T-cell (primary cell): ENCODE results near the gene DUOX1. TPM values are rescaled to one million over a fixed set of nuclear protein-coding genes. Genes with fewer than 3 reads are reported as not detected.

Experiments
- ATAC-seq, 4 experiments: fragments of 200-7000 bp in 3 of 4; fragments of 150-1000 bp in 1 of 4; cut with Tn5 transposase; replicated peaks in 1 of 4; 1 replicate in 3 of 4; 2 replicates in 1 of 4; pipeline ENCODE4 v1.10.0; 2021; ENCODE audit warnings: moderate library complexity in 3 of 4, mild to moderate bottlenecking in 2 of 4, moderate number of reproducible peaks in 1 of 4
- CTCF ChIA-PET, 2 donors: fragments of 300-600 bp; sonication (Branson Sonifier 250); formaldehyde crosslinking; loops; one replicate each; lab custom pipeline; 2022; ENCODE audit warnings: antibody characterized with exemption in 2 of 2; lab: Charles Lee
- POLR2A ChIA-PET, 2 donors: fragments of 300-600 bp; sonication (Branson Sonifier 250); formaldehyde crosslinking; loops; one replicate each; lab custom pipeline; 2022; ENCODE audit warnings: antibody characterized with exemption in 2 of 2; lab: Charles Lee
- DNase-seq, 35 experiments: peaks; one replicate each; pipeline versions ENCODE4 v3.0.0 to v3.0.0-alpha.2; 2013 to 2023
- H3K27ac ChIP-seq: one replicate; pipeline ENCODE4 v1.5.1; 2013; ENCODE audit warnings: low read length
- H3K27me3 ChIP-seq, 2 experiments: replicated peaks in 1 of 2; 1 replicate in 1 of 2; 2 replicates in 1 of 2; pipeline versions ENCODE4 v1.6.1 to v1.7.0; 2013; ENCODE audit warnings: low read length in 1 of 2, mixed read lengths in 1 of 2; ENCODE audit not compliant: control insufficient read depth in 2 of 2, insufficient read depth in 2 of 2; ENCODE audit errors: extremely low read depth in 1 of 2
- H3K36me3 ChIP-seq, 2 donors: 1 replicate in 1 of 2; 2 replicates in 1 of 2; pipeline versions ENCODE4 v1.6.1 to v1.7.0; 2013; ENCODE audit warnings: low read length in 1 of 2; ENCODE audit not compliant: control insufficient read depth in 2 of 2, insufficient read depth in 1 of 2; ENCODE audit errors: extremely low read depth in 1 of 2
- H3K4me1 ChIP-seq, 2 experiments: 1 replicate in 1 of 2; 2 replicates in 1 of 2; pipeline versions ENCODE4 v1.6.1 to v1.7.0; 2013; ENCODE audit warnings: low read length in 2 of 2, mixed read lengths in 1 of 2; ENCODE audit not compliant: insufficient read depth in 2 of 2, control insufficient read depth in 1 of 2; ENCODE audit errors: extremely low read depth in 1 of 2
- H3K4me3 ChIP-seq, 2 donors: 1 replicate in 1 of 2; 2 replicates in 1 of 2; pipeline versions ENCODE4 v1.5.1 to v1.7.0; 2013; ENCODE audit warnings: mild to moderate bottlenecking in 2 of 2, low read length in 1 of 2, moderate library complexity in 1 of 2; ENCODE audit not compliant: control insufficient read depth in 1 of 2; ENCODE audit errors: extremely low read depth in 1 of 2
- H3K9me3 ChIP-seq: 2 replicates; pipeline ENCODE4 v1.7.0; 2013
- H3K27ac Mint-ChIP-seq, 2 donors: one replicate each; pipeline ENCODE4 v1.8.0; 2020 to 2021; ENCODE audit warnings: mild to moderate bottlenecking in 2 of 2, mixed read lengths in 2 of 2
- H3K27me3 Mint-ChIP-seq, 2 donors: one replicate each; pipeline ENCODE4 v1.8.0; 2021 to 2022; ENCODE audit warnings: mixed read lengths in 2 of 2
- H3K36me3 Mint-ChIP-seq: one replicate; pipeline ENCODE4 v1.8.0; 2021; ENCODE audit warnings: mixed read lengths
- H3K4me1 Mint-ChIP-seq, 3 donors: one replicate each; pipeline ENCODE4 v1.8.0; 2020 to 2022; ENCODE audit warnings: mixed read lengths in 3 of 3, mild to moderate bottlenecking in 1 of 3
- H3K4me3 Mint-ChIP-seq, 3 donors: one replicate each; pipeline ENCODE4 v1.8.0; 2020 to 2022; ENCODE audit warnings: mild to moderate bottlenecking in 3 of 3, mixed read lengths in 3 of 3, moderate library complexity in 3 of 3
- H3K9me3 Mint-ChIP-seq, 3 donors: one replicate each; pipeline ENCODE4 v1.8.0; 2020 to 2022; ENCODE audit warnings: mixed read lengths in 3 of 3
- WGBS: methylation state at CpG from one replicate; pipeline ENCODE4 v1.1.5; 2013; ENCODE audit warnings: missing lambda C conversion rate; ENCODE audit not compliant: insufficient coverage; 5-methylcytosine and 5-hydroxymethylcytosine counted together
- total RNA-seq, 35 experiments: library from RNA in 6 of 35; stranded (reverse) in 6 of 35; fragments of 120-200 nt in 1 of 35; gene quantifications; one replicate each; pipeline versions ENCODE4 v1.2.1 to v1.2.4 and lab custom pipeline; 2013 to 2026

The DUOX1 gene
- total RNA-seq, 5 donors from 2014 or later (not counting 1 experiment from before 2014, with no cell fraction given): 0.21 to 0.67 (median 0.34) TPM; not detected in 1

- 88% methylated on average over 9 of the region's 9 CpGs for WGBS
- H3K36me3 Mint-ChIP-seq: no peaks in the 10 kb centered on the region
- ATAC-seq (no peak), DNase-seq (no peak)
- no peak overlapping the region for H3K4me3 Mint-ChIP-seq
- no peaks in the 10 kb centered on the region for H3K4me1 ChIP-seq
- H3K27me3 Mint-ChIP-seq: peaks cover 12 to 22% of the 10 kb centered on the region in 2 donors
- H3K9me3 Mint-ChIP-seq: no peaks in the 10 kb centered on the region
- H3K27me3 ChIP-seq: peaks cover 0 to 12% of the 10 kb centered on the region in 2 experiments
- no peaks in the 10 kb centered on the region for H3K36me3 ChIP-seq
- POLR2A ChIA-PET: no interaction called here
- no peaks in the 10 kb centered on the region for H3K9me3 ChIP-seq
- H3K4me3 ChIP-seq: no peak overlapping the region
- CTCF ChIA-PET: interaction anchor here (0.7 kb wide), 2 partner anchors 12 to 56 kb away, joined by 3 to 5 read pairs; no protein-coding TSS in a partner anchor
- no peaks in the 10 kb centered on the region for H3K4me1 Mint-ChIP-seq
- no peak overlapping the region for H3K27ac Mint-ChIP-seq
- no peak overlapping the region for H3K27ac ChIP-seq
Observed at GRCh38 chr15:45094358-45094730, 35.5 kb upstream of the DUOX1 start.

GRCh38 chr15:45095661-45096060 is 34.1 kb upstream of the DUOX1 start:
- H3K27me3 ChIP-seq: peaks cover 0 to 11% of the 10 kb centered on the region in 2 experiments
- H3K9me3 ChIP-seq: no peaks in the 10 kb centered on the region
- H3K27me3 Mint-ChIP-seq: peaks cover 8 to 17% of the 10 kb centered on the region in 2 donors
- ChIA-PET CTCF (no interaction called here), POLR2A (no interaction called here)
- ATAC-seq (no peak), DNase-seq (no peak)
- H3K4me3 ChIP-seq: no peak overlapping the region
- no peaks in the 10 kb centered on the region for H3K4me1 Mint-ChIP-seq
- H3K27ac Mint-ChIP-seq: no peak overlapping the region
- no peak overlapping the region for H3K4me3 Mint-ChIP-seq
- no peaks in the 10 kb centered on the region for H3K36me3 Mint-ChIP-seq
- H3K36me3 ChIP-seq: no peaks in the 10 kb centered on the region
- no peaks in the 10 kb centered on the region for H3K4me1 ChIP-seq
- H3K9me3 Mint-ChIP-seq: no peaks in the 10 kb centered on the region
- H3K27ac ChIP-seq: no peak overlapping the region
- 88% methylated on average over 9 of the region's 11 CpGs for WGBS

- no peak overlapping the region for H3K4me3 Mint-ChIP-seq
- H3K36me3 Mint-ChIP-seq: no peaks in the 10 kb centered on the region
- Histone ChIP-seq H3K36me3 (no peaks in the 10 kb centered on the region), H3K4me1 (no peaks in the 10 kb centered on the region), H3K27me3 (peaks cover 0 to 12% of the 10 kb centered on the region in 2 experiments), H3K9me3 (no peaks in the 10 kb centered on the region), H3K27ac (no peak overlapping the region), H3K4me3 (no peak overlapping the region)
- no peak for ATAC-seq
- peak in 1 of 35 experiments; percentile 22 for DNase-seq
- 98% methylated on average over 5 of the region's 7 CpGs for WGBS
- H3K27ac Mint-ChIP-seq: no peak overlapping the region
- POLR2A ChIA-PET: no interaction called here
- CTCF ChIA-PET: no interaction called here
- no peaks in the 10 kb centered on the region for H3K4me1 Mint-ChIP-seq
- H3K27me3 Mint-ChIP-seq: peaks cover 5 to 10% of the 10 kb centered on the region in 2 donors
- H3K9me3 Mint-ChIP-seq: no peaks in the 10 kb centered on the region
Observed at GRCh38 chr15:45097466-45097865, 32.3 kb upstream of the DUOX1 start.

GRCh38 chr15:45099549-45100165 is 30.1 kb upstream of the DUOX1 start:
- POLR2A ChIA-PET: no interaction called here

GRCh38 chr15:45100884-45101625 is 28.7 kb upstream of the DUOX1 start:
- no peaks in the 10 kb centered on the region for H3K9me3 Mint-ChIP-seq
- H3K27ac Mint-ChIP-seq: no peak overlapping the region
- Histone ChIP-seq H3K27ac (no peak overlapping the region), H3K4me1 (no peaks in the 10 kb centered on the region), H3K9me3 (no peaks in the 10 kb centered on the region), H3K27me3 (peaks cover 0 to 19% of the 10 kb centered on the region in 2 experiments), H3K4me3 (no peak overlapping the region), H3K36me3 (no peaks in the 10 kb centered on the region)
- peaks cover 5 to 29% of the 10 kb centered on the region in 2 donors for H3K27me3 Mint-ChIP-seq
- ChIA-PET POLR2A (no interaction called here), CTCF (no interaction called here)
- H3K4me3 Mint-ChIP-seq: no peak overlapping the region
- DNase-seq: no peak
- no peak for ATAC-seq
- H3K4me1 Mint-ChIP-seq: no peaks in the 10 kb centered on the region
- 75% methylated on average over 1 of the region's 7 CpGs for WGBS
- H3K36me3 Mint-ChIP-seq: no peaks in the 10 kb centered on the region

More at GRCh38 chr15:45099549-45100165, 30.1 kb upstream of the DUOX1 start:
- no peak overlapping the region for H3K27ac ChIP-seq
- H3K36me3 ChIP-seq: no peaks in the 10 kb centered on the region
- no peaks in the 10 kb centered on the region for H3K36me3 Mint-ChIP-seq
- 80% methylated on average over 23 of the region's 23 CpGs for WGBS
- peaks cover 0 to 12% of the 10 kb centered on the region in 2 experiments for H3K27me3 ChIP-seq
- H3K9me3 Mint-ChIP-seq: no peaks in the 10 kb centered on the region
- H3K27ac Mint-ChIP-seq: no peak overlapping the region
- no peaks in the 10 kb centered on the region for H3K4me1 ChIP-seq
- no peak for ATAC-seq
- CTCF ChIA-PET: no interaction called here
- H3K4me3 Mint-ChIP-seq: no peak overlapping the region
- no peak for DNase-seq
- H3K9me3 ChIP-seq: no peaks in the 10 kb centered on the region
- H3K4me3 ChIP-seq: no peak overlapping the region
- no peaks in the 10 kb centered on the region for H3K4me1 Mint-ChIP-seq
- peaks cover 0 to 21% of the 10 kb centered on the region in 2 donors for H3K27me3 Mint-ChIP-seq

- no peak for DNase-seq
- POLR2A ChIA-PET: no interaction called here
- no peaks in the 10 kb centered on the region for H3K36me3 Mint-ChIP-seq
- H3K27me3 Mint-ChIP-seq: peaks cover 9 to 34% of the 10 kb centered on the region in 2 donors
- no peak for ATAC-seq
- no peak overlapping the region for H3K27ac Mint-ChIP-seq
- CTCF ChIA-PET: no interaction called here
- no peaks in the 10 kb centered on the region for H3K4me1 ChIP-seq
- no peaks in the 10 kb centered on the region for H3K36me3 ChIP-seq
- H3K9me3 Mint-ChIP-seq: no peaks in the 10 kb centered on the region
- no peaks in the 10 kb centered on the region for H3K4me1 Mint-ChIP-seq
- peaks cover 0 to 25% of the 10 kb centered on the region in 2 experiments for H3K27me3 ChIP-seq
- H3K9me3 ChIP-seq: no peaks in the 10 kb centered on the region
- H3K4me3 ChIP-seq: no peak overlapping the region
- H3K27ac ChIP-seq: no peak overlapping the region
- 78% methylated on average over 9 of the region's 12 CpGs for WGBS
- no peak overlapping the region for H3K4me3 Mint-ChIP-seq
Observed at GRCh38 chr15:45101749-45102148, 28.0 kb upstream of the DUOX1 start.
